ENCODE measurements around the gene OIP5.

GRCh38 chr15:41334293-41335120, 2.1 kb upstream of the OIP5 start:
- no peak for TF ChIP-seq CTCF (conservative IDR thresholded peaks at IDR 0.05; ENCODE audit: low read depth, low read length)
- TF ChIP-seq POLR2A (IDR thresholded peaks at IDR 0.05; ENCODE audit: low read depth, low read length), result no peak
- no peak for TF ChIP-seq SMC3 (IDR thresholded peaks at IDR 0.05; ENCODE audit: low read depth, low read length)
